Measurements from ENCODE around the gene VIPAS39.

Gene VIPAS39

DNA sequence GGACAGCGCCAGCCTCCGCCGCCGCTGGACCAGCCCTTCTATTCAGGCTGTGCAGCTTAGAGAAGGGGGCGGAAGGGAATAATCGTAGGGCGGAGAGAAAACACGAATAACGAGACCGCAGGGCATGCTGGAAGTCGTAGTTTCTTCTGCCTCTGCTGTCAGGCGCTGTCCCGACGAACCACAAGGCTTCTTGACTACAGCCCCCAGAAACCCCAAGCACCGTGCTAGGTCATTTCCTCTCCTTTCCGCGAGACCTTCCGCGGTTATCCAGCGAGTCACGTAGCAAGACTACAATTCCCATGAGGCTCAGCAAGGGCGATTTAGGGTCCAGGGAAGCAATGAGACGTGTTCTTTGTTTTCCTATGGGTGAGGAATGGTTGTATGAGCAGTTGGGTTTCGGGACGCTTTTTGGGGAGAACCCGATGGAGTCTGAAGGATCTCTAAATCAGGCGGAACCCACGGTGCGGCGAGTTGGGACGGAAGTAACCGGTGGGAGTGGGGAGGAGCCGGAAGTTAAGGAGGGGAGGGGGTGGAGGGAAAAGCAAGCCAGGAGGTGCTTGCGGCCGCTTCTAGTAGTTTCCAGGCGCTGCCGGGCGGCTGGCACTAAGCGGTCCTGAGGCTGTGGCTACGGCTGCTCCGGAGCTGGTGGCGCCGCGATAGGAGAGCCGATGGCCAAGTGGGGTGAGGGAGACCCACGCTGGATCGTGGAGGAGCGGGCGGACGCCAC lies at the start of gene VIPAS39, which contains the start of gene AHSA1:
Gene VIPAS39, minus strand, starts transcription at position 80 of the 727 bp plus-strand sequence. CDS start 3,499 bp downstream, outside the sequence.
Gene AHSA1, plus strand, starts transcription at position 572 of the 727 bp plus-strand sequence. Its CDS starts 97 bp downstream, at position 669.
- Histone ChIP-seq H3K4me1 (ENCODE audit: control insufficient read depth, insufficient read depth, low read length) (peaks cover 12% of the 10 kb centered on the region), H3K36me3 (ENCODE audit: control insufficient read depth, insufficient read depth, low read length) (peaks cover 19% of the 10 kb centered on the region), H3K4me3 (ENCODE audit: low read length) (peak within 1 kb of the TSS; percentile 100), H3K9ac (ENCODE audit: low read length) (peak within 1 kb of the TSS; percentile 96), H3K27ac (ENCODE audit: low read depth, low read length) (peak within 1 kb of the TSS; percentile 97), H3K27me3 (ENCODE audit: control insufficient read depth, insufficient read depth, low read length) (no peaks in the 10 kb centered on the region)

DNA sequence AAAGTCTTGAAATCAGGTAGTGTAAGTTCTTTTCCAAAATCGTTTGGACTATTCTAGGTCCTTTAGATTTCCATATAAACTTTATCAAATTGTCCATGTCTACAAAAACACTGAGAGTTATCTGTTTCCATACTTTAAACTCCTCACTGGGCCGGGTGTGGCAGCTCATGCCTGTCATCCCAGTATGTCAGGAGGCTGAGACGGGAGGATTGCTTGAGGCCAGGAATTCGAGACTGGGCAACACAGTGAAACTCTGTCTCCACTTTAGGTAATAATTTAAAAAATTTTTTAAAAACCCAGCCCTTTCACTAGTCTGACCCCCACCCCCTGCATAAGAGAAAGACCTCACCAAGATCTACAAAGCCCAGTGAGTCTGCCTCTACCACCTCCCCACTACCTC lies 47.6 kb upstream of the VIPAS39 start:
- no peaks in the 10 kb centered on the region for H3K4me1 ChIP-seq (ENCODE audit: control insufficient read depth, insufficient read depth, low read length)
- H3K27me3 ChIP-seq (ENCODE audit: control insufficient read depth, insufficient read depth, low read length) = peaks cover 2% of the 10 kb centered on the region
- no peak overlapping the region for H3K4me3 ChIP-seq (ENCODE audit: low read length)
- H3K9ac ChIP-seq (ENCODE audit: low read length) = no peak overlapping the region
- H3K27ac ChIP-seq (ENCODE audit: low read depth, low read length) = no peak overlapping the region
- no peaks in the 10 kb centered on the region for H3K36me3 ChIP-seq (ENCODE audit: control insufficient read depth, insufficient read depth, low read length)

DNA sequence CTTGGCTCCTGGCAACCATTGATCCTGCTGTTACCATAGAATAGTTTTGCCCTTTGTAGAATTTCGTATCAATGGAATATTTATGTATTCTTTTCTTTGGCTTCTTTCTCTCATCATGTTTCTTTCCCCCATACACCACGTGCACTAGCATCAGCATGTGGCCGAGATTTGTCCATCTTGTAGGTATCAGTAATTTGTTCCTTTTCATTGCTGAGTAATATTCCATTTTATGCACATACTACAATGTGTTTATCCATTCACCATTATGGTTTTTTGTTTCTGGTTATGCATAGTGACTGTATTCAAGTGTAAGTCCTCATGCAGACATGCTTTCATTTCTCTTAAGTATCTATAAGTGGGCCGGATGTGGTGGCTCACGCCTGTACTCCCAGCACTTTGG lies 45.7 kb upstream of the VIPAS39 start:
- Histone ChIP-seq H3K9ac (ENCODE audit: low read length) (no peak overlapping the region), H3K36me3 (ENCODE audit: control insufficient read depth, insufficient read depth, low read length) (no peaks in the 10 kb centered on the region), H3K4me1 (ENCODE audit: control insufficient read depth, insufficient read depth, low read length) (peaks cover 2% of the 10 kb centered on the region), H3K27ac (ENCODE audit: low read depth, low read length) (no peak overlapping the region), H3K4me3 (ENCODE audit: low read length) (no peak overlapping the region), H3K27me3 (ENCODE audit: control insufficient read depth, insufficient read depth, low read length) (peaks cover 8% of the 10 kb centered on the region)

DNA sequence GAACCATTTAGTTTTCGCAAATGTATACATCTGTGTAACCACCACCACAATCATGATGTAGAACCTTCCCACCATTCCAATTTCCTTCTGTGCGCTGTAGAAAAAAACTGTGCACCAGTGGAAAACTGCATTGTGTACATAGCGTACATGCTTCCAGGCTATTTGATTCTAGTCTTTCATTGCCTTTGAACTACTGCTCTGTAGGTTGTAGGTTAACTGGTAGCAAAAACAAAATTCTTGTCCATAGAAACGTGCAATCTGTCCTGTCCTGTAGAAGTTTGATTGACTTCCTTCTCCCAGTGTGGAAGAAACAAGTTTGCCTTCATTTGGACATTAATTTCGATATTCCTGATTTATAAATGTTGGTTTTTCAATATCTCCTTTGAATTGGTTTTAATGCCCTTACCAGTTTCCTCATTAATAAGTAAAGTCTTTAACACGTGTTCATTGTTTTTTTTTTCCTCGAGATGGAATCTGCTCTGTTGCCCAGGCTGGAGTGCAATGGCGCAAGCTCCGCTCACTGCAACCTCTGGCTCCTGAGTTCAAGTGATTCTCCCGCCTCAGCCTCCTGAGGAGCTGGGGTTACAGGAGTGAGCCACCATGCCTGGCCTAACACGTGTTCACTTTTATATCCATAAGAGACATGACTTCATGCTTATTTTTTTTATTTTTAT lies 44.8 kb upstream of the VIPAS39 start:
- H3K9ac ChIP-seq (ENCODE audit: low read length) = no peak overlapping the region
- peaks cover 3% of the 10 kb centered on the region for H3K4me1 ChIP-seq (ENCODE audit: control insufficient read depth, insufficient read depth, low read length)
- no peak overlapping the region for H3K27ac ChIP-seq (ENCODE audit: low read depth, low read length)
- H3K4me3 ChIP-seq (ENCODE audit: low read length) = no peak overlapping the region
- H3K36me3 ChIP-seq (ENCODE audit: control insufficient read depth, insufficient read depth, low read length) = no peaks in the 10 kb centered on the region
- peaks cover 13% of the 10 kb centered on the region for H3K27me3 ChIP-seq (ENCODE audit: control insufficient read depth, insufficient read depth, low read length)

DNA sequence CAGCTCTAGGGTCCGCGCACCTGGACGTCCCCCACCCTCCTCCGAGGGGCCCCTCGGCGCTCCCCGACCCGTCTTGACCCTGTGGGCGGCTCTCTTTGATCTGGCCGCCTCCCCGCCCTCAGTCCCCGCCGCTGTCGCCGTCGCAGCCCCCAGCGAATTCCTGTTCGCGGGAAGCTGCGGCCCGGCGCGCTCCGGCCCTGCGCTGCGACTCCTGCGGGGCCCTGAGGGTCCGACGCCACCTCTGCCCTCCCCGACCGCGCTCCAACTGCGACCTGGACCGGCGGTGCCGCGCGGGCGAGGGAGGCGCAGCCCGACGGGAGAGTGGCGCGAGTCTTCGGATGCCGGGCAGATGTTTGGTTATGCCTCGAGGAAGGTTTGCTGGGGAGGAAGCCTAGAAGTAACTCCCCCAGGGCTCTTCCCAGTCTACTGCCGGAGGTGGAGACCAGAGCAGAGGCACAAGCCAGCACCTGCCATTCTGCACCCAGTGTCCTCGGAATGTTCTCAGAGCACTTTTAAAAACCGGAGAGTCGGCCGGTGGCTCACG lies 41.7 kb upstream of the VIPAS39 start:
- H3K4me3 ChIP-seq (ENCODE audit: low read length) = peak overlapping the region; percentile 29
- no peaks in the 10 kb centered on the region for H3K36me3 ChIP-seq (ENCODE audit: control insufficient read depth, insufficient read depth, low read length)
- H3K4me1 ChIP-seq (ENCODE audit: control insufficient read depth, insufficient read depth, low read length) = peaks cover 3% of the 10 kb centered on the region
- peaks cover 13% of the 10 kb centered on the region for H3K27me3 ChIP-seq (ENCODE audit: control insufficient read depth, insufficient read depth, low read length)
- no peak overlapping the region for H3K27ac ChIP-seq (ENCODE audit: low read depth, low read length)
- no peak overlapping the region for H3K9ac ChIP-seq (ENCODE audit: low read length)

DNA sequence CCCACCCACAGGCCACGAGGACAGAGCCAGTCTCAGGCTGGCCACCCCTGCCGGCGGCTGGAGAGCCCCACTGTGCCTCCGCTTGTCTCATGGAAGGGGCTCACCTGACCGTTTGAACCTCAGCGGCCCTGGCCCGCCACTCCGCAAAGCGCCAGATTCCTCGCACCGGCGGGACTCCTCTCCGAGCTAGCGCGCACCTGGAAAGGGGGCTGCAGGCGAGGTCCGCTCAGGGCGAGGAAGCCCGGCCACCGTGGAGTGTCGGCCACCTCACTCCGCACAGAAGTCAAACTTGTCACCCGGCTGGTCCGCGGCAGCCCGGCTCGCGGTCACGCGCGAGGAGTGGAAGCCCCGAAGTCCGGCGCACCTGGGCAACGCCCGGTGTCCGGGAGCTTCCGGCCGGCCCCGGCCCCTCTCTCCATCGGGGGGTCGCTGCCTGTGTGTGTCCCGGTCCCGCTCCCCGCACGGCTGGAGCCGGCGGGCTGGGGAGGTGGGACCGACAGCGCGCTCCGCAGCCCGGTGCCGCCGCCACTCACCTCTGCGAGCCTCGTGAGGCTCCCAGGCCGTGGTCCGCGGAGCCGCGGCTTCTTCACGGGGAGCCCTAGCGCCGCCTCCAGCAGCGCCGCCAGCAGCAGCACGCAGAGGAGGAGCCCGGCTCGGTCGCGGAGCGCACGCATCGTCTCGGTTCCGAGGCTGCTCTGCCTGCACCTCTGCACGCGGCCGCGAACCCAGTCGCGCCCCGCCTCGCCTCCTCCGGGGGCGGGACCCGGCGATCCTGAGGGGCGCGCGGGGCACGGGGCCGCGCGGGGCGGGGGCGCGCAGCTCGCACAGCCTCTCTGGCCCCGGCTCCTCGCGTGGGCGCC lies 40.9 kb upstream of the VIPAS39 start, which contains the start of gene ISM2:
Gene ISM2, minus strand, starts transcription at position 697 of the 860 bp plus-strand sequence. Its CDS starts 23 bp downstream, at position 674.
- Histone ChIP-seq H3K27ac (ENCODE audit: low read depth, low read length) (no peak within 1 kb of the TSS), H3K27me3 (ENCODE audit: control insufficient read depth, insufficient read depth, low read length) (peaks cover 13% of the 10 kb centered on the region), H3K4me1 (ENCODE audit: control insufficient read depth, insufficient read depth, low read length) (peaks cover 3% of the 10 kb centered on the region), H3K36me3 (ENCODE audit: control insufficient read depth, insufficient read depth, low read length) (no peaks in the 10 kb centered on the region), H3K9ac (ENCODE audit: low read length) (no peak within 1 kb of the TSS), H3K4me3 (ENCODE audit: low read length) (peak within 1 kb of the TSS; percentile 29)

DNA sequence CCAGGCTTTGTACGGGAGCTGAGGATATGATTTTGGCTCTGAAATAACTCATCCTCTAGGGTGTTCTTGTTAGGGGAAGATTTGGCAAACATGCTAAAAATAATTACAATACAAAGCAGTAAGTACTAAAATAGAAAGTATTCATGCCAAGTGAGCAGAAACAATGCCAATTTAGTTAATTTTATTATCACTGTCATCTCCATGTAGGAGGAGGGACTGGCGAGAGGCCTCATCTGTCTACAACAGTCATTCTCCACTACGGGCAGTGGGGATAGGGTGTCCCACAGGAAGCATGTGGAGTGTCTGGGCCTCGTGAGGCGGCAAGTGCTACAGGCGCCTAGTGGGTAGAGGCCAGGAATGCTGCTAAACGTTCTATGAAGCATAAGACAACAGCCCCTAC lies 37.9 kb upstream of the VIPAS39 start:
- no peak overlapping the region for H3K4me3 ChIP-seq (ENCODE audit: low read length)
- H3K27ac ChIP-seq (ENCODE audit: low read depth, low read length) = no peak overlapping the region
- H3K27me3 ChIP-seq (ENCODE audit: control insufficient read depth, insufficient read depth, low read length) = peaks cover 13% of the 10 kb centered on the region
- H3K36me3 ChIP-seq (ENCODE audit: control insufficient read depth, insufficient read depth, low read length) = no peaks in the 10 kb centered on the region
- H3K4me1 ChIP-seq (ENCODE audit: control insufficient read depth, insufficient read depth, low read length) = peaks cover 3% of the 10 kb centered on the region
- H3K9ac ChIP-seq (ENCODE audit: low read length) = no peak overlapping the region

DNA sequence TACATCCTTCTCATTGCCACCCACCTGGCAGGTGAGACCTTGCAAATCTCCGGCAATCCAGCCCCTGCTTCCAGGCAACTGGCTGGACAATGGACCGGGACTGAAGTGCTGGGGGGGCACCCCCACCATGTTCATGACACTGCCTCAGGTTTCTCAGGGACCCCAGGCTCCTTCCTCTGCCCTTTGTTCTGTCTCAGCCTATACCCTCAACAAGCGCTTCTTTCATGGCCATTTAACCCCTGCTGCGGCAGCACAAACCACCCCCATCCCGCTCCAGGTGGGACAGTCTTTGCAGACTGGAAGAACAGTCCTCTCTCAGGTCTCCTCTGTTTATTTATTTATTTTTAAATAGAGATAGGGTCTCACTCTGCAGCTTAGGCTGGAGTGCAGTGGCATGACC lies 33.7 kb upstream of the VIPAS39 start:
- no peak overlapping the region for H3K4me3 ChIP-seq (ENCODE audit: low read length)
- no peak overlapping the region for H3K9ac ChIP-seq (ENCODE audit: low read length)
- H3K36me3 ChIP-seq (ENCODE audit: control insufficient read depth, insufficient read depth, low read length) = no peaks in the 10 kb centered on the region
- H3K27me3 ChIP-seq (ENCODE audit: control insufficient read depth, insufficient read depth, low read length) = no peaks in the 10 kb centered on the region
- H3K27ac ChIP-seq (ENCODE audit: low read depth, low read length) = no peak overlapping the region
- no peaks in the 10 kb centered on the region for H3K4me1 ChIP-seq (ENCODE audit: control insufficient read depth, insufficient read depth, low read length)

DNA sequence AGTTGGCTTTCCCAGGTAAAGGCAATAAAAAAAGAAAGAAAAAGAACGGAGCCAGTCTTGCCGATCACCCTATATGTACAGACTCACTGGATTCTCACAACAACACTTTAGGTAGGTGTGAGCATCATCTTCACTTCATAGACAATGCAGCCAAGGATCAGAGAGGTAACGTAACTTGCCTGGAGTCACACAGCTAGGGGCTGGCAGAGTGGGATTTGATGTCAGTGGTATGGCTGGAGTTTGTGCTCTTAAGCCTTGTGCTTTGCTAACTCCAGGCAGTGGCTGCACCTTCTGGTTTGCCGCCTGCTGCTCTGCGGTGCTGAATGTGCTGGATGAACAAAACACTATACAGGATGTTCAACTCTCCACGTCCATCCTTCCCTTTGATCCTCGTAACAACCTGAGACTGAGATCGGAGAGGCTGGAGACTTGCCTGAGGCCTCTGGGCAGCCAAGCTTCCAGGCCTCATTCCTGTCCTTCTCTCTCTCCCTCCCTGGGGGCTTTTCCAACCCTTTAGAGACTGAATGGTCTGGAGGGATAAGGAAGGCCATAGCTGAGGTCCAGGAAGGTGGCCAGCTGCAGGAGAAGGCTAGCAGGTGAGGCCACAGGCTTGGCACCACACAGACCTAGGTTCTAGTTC lies 33.1 kb upstream of the VIPAS39 start:
- H3K27ac ChIP-seq (ENCODE audit: low read depth, low read length) = no peak overlapping the region
- no peaks in the 10 kb centered on the region for H3K27me3 ChIP-seq (ENCODE audit: control insufficient read depth, insufficient read depth, low read length)
- no peaks in the 10 kb centered on the region for H3K36me3 ChIP-seq (ENCODE audit: control insufficient read depth, insufficient read depth, low read length)
- H3K4me1 ChIP-seq (ENCODE audit: control insufficient read depth, insufficient read depth, low read length) = no peaks in the 10 kb centered on the region
- H3K4me3 ChIP-seq (ENCODE audit: low read length) = no peak overlapping the region
- H3K9ac ChIP-seq (ENCODE audit: low read length) = no peak overlapping the region

DNA sequence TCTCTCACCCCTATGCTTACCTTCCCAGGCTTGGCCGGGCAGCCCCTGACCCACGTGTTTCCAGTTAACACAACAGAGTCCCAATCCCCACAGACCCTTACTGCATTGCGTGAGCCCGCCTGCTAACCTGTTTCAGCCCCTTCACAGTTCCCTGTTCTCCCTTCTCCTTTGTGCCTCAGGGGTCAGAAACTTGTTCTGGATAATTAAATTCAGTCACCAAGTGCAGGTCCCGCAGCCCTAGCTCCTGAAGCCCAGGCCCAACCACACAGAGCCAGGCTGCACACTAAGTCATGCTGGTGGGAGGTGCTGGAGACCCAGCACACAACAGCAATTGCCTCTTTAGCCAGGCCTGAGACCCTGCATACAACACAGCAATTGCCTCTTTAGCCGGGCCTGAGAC lies 31.6 kb upstream of the VIPAS39 start:
- no peaks in the 10 kb centered on the region for H3K27me3 ChIP-seq (ENCODE audit: control insufficient read depth, insufficient read depth, low read length)

DNA sequence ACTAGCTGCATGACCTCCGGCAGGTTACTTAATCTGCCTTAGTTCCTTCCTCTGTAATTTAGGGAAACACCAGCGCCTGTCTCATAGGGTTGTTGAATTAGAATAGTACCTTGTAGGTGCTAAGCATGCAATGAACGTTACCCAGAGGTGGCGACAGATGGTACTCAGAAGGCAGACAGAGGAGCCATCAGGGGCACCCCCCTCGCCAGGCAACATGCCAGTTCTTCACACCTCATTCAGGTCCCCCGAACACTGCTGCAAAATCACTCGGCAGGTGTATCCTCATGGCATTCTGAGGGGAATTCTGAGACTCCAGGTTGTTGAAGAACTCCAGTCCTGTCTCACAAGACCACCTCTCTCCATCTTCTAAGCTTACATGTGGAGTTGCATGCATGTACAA lies 31.2 kb upstream of the VIPAS39 start:
- Histone ChIP-seq H3K27ac (ENCODE audit: low read depth, low read length) (no peak overlapping the region), H3K4me3 (ENCODE audit: low read length) (no peak overlapping the region), H3K9ac (ENCODE audit: low read length) (no peak overlapping the region), H3K4me1 (ENCODE audit: control insufficient read depth, insufficient read depth, low read length) (no peaks in the 10 kb centered on the region), H3K27me3 (ENCODE audit: control insufficient read depth, insufficient read depth, low read length) (no peaks in the 10 kb centered on the region), H3K36me3 (ENCODE audit: control insufficient read depth, insufficient read depth, low read length) (no peaks in the 10 kb centered on the region)

More for the DNA sequence above, 31.6 kb upstream of the VIPAS39 start:
- no peak overlapping the region for H3K4me3 ChIP-seq (ENCODE audit: low read length)
- no peaks in the 10 kb centered on the region for H3K36me3 ChIP-seq (ENCODE audit: control insufficient read depth, insufficient read depth, low read length)
- H3K9ac ChIP-seq (ENCODE audit: low read length) = no peak overlapping the region
- H3K4me1 ChIP-seq (ENCODE audit: control insufficient read depth, insufficient read depth, low read length) = no peaks in the 10 kb centered on the region
- H3K27ac ChIP-seq (ENCODE audit: low read depth, low read length) = no peak overlapping the region
